Ecto neural progenitor cell (in vitro differentiated cells): ENCODE measurements around the gene SMAD6.

Source experiments
- DNase-seq: peaks from one replicate; pipeline ENCODE4 v3.0.0-alpha.2; 2018; ENCODE audit warnings: low spot score

SMAD6 gene

DNA sequence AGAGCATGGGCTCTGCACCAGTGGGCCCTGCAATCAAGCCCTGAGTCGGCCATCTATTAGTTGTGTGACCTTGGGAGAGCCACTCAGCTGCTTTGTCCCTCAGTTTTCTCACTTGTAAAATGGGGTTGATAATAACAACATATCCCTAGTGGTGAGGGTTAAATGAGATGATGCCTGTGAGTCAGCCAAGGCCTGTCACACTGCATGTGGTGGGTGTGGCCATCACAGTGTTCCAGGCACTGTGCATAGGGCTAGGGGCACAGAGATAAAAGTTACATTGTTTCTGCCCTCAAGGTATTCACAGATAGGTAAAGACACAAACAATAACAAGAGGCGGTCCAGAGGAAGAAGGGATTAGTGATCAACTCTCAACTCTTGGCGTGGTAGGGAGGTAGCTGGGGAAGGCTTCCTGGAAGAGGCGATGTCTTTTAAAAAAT lies 19.5 kb downstream of the SMAD6 start:
- no peak for DNase-seq

DNA sequence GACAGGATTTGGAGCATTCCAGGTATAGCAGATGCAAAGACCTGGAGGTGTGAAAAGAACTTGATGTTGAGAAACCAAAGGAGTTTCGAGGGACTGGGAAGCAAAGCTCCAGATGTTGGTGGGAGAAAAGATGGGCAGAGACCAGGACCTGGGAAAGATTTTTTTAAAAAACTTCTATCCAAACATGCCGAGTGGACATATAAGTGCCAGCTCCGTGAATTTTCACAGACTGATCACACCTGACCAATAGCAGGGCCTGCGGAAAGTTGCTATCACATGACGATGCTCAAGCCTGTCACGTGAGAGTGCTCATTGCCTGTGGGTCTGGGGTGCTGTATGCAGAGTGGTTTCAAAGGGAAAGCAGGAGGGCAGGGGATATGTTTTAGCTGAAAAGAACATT lies 19.9 kb downstream of the SMAD6 start:
- DNase-seq, result no peak

DNA sequence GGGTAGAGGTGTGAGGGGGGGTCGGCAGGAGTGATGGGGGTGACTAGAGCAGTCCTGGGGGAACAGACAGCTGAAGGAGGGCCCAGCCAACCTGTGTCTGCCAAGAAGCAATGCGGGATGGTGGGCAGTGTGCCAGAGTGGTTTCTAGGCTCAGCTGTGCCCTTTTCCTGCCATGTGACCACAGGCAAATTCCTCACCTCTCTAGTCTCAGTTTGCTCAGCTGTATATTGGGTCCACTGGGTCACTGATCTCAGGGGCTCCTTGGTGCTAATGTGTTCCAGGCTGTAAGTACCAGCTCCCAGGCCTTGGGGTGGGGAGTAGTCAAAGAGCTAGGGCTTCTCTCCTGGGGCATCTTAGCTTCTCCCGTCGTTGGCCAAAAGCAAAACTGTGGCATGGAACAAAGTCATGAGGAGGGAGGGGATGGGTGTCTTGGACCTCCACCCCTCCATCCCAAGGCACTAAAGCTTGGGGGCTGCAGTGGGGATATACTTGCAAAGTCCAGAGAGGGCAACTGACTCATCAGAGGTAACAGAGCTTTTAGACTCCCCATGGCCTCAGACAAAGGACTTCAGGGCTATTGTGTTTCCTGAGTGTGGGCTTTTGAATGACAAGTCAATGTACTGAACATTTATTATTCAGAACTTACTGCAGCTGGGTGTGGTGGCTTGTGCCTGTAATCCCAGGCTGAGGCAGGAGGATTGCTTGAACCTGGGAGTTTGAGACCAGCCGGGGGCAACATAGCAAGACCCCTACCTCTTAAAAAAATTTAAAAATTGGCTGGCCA lies 20.9 kb downstream of the SMAD6 start:
- DNase-seq, result no peak

GRCh38 chr15:66723826-66724731 lies 22.0 kb downstream of the SMAD6 start:
- no peak for DNase-seq

- DNase-seq, result no peak
Measured at GRCh38 chr15:66724732-66725463, 22.9 kb downstream of the SMAD6 start.

DNA sequence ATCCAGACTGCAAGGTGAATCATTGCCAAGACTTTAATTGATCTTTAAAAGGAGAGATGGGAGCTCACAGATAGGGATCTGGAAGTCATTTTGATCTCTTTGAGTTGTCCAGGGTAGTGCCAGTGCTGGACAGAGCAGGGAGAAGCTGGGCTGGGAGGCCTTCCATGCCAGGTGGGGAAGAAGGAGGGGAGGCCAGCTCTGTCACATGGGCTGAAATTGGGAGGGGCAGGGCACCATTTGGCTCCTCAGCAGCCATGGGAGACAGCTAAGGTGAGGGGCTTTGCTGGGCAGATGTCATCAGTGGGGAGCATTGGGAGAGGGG lies 23.4 kb downstream of the SMAD6 start:
- DNase-seq, result no peak

DNA sequence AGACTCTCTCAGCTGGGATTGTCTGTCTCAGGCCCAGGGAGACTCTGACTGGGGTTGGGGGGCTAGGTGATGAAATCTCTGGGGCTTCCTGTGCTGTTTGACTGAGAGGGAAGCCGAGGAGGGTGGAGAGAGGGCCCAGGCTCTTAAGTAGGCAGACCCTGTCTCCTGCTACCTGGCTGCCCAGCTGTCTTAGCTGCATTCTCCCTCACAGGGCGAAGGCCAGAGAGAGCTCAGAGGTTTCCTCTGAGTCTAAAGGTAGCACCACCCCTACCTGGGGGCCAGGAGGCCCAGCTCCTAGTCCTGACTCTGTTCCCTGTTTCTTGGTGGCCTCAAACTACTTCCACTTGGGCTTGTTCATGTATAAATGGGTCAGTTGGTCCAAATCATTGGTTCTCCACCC lies 24.4 kb downstream of the SMAD6 start:
- no peak for DNase-seq

GRCh38 chr15:66729331-66729951 lies 27.4 kb downstream of the SMAD6 start:
- no peak for DNase-seq

GRCh38 chr15:66730168-66731021 lies 28.4 kb downstream of the SMAD6 start:
- no peak for DNase-seq

- DNase-seq, result no peak
Measured at GRCh38 chr15:66733976-66734375, 31.9 kb downstream of the SMAD6 start.

GRCh38 chr15:66734961-66735908 lies 33.2 kb downstream of the SMAD6 start:
- no peak for DNase-seq

DNA sequence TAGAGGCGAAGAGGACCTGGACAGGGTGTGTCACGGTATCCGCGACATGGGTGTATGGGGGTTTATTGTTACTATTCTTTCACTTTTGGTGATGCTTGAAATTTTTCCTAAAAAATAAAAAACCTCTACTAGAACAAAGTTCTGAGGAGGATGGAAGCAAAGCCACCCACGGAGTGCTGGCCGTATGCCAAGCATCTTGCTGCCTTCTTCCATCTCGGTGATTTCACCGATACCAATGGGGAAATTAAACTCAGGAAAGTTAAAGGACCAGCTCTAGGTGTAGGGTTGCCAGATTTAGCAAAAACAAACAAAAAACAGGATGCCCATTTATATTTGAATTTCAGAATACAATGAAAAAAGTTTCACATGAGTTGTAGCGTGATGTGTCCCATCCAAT lies 33.9 kb downstream of the SMAD6 start:
- DNase-seq, result no peak

GRCh38 chr15:66737243-66738010 lies 35.4 kb downstream of the SMAD6 start:
- DNase-seq, result no peak

DNA sequence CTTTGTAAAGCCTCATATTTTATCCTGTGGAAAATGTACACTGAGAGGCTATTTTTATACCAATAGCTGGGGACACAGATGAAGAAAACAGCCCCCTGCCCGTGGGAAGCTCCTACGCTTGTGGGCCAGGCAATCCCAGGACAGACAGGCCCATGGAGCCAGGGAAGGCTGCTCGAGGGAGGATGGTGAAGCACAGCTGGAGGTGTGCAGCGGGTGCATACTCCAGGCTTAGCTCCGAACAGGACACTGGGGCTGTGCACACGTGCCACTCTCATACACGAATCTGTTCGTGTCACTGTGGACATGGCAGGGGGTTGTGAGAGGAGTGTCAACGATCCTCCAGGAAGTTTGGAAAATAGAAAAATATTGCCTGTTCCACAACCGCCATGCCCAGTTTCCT lies 36.1 kb downstream of the SMAD6 start:
- DNase-seq, result no peak

DNA sequence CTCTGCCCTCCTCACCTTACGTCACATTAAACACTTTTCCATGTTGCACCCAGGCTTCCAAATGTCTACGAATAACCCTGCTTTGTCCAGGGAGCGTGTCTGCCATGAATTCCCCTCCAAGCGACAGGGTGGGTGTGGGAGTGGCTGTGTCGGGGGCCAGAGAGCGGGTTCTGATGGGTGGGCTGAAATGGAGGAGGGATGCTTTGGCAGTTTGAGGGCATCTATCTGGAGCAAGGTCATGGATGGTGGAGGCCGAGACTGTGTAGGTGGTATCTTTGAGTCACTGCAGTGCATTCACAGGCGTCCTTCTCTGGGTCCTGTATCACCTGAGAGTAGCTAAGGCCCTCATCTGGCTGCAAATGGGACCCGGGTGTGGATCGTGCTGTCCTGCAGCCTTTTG lies 36.6 kb downstream of the SMAD6 start:
- no peak for DNase-seq

DNA sequence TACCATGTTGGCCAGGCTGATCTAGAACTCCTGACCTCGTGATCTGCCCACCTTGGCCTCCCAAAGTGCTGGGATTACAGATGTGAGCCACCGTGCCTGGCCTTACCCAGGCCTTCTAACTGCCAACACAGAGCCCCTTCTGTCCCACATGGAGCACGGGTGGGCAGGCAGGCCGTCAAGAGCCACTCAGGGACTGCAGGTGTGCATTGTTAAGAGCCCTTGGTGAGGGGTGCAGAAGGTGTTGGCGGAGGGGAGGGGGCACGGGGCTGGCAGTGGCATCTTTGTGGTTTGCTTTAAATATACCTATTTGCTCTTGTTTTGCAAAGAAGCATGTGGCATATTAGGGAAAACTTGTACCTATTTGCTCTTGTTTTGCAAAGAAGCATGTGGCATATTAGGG lies 37.3 kb downstream of the SMAD6 start:
- DNase-seq, result no peak

DNA sequence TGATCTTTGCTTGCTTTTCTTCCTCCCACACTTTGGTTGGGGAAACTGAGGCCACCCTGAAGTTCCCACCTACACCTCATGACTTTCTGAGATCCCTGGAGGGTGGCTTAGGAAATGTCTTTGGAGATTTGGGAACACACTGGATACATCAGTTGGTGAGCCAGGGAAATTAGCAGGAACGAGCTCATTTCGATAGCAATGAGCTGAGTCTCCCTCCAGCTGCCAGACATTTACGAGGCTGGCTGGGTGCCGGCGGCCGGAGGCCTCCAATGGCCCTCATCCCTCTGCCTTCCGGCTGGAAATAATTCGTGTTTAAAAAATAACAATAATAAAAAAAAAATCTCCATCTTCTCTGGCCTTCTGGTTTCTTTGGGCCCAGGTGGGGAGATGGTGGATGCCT lies 38.8 kb downstream of the SMAD6 start:
- DNase-seq, result no peak

DNA sequence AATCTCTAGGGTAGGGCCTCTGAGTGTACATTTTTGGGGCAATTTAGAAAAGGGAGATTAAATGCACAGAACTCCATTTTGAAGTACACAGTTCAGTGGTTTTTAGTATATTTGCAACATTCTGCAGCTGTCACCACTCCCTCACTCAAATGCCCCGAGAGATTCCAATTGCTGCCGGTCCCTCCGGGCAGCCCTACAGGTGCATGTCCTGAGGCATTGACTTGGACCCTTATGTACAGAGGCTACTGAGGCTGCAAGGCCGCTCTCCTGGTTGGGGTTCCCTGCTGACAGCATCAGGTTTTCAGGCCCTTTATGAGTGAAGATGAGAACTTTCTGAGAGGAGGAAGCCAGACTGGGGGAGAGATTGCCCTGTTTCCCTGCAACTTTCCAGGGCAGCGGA lies 39.6 kb downstream of the SMAD6 start:
- no peak for DNase-seq

DNA sequence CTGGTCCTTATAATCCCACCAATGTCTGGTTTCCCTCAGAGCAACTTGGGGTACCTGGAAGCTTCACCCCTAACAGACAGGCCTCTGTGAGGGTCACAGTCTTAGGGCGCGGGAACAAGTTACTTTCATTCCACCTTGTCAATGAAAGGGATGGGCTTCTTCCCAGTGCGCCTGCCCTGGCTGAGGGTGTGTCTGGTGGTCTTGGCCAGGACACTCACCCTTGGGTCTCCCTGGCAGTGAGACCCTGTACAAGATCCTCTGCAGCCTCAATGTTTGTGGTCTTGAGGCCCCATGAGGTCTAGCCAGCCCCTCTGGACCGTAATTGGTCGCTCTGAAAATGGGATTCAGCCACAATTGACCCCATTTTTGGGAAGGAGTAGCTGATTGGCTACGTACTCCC lies 40.2 kb downstream of the SMAD6 start:
- DNase-seq, result no peak
